HepG2 (cell line): ENCODE measurements around the gene CD151. TPM values are rescaled to one million over a fixed set of nuclear protein-coding genes. Genes with fewer than 3 reads are reported as not detected.
A peak's percentile ranks its signal among the peaks of the same experiment; 100 is the strongest.

Source experiments
- ATF7 ChIP-seq, 2 experiments: fragments of 450-650 bp in 1 of 2; sonication (generic) in 1 of 2; formaldehyde crosslinking in 1 of 2; IDR thresholded peaks; 2 replicates each; pipeline versions ENCODE4 v1.4.0 to v1.6.1; 2016 to 2020; ENCODE audit warnings: antibody characterized with exemption in 1 of 2, mild to moderate bottlenecking in 1 of 2, missing genetic modification reagents in 1 of 2
- FOXP1 ChIP-seq, 2 experiments: fragments of 450-650 bp in 1 of 2; IDR thresholded peaks; 2 replicates each; pipeline ENCODE4 v1.6.1; 2017 to 2018; ENCODE audit warnings: antibody characterized with exemption in 1 of 2
- JUND ChIP-seq: sonication (generic); formaldehyde crosslinking; IDR thresholded peaks from 2 replicates; pipeline ENCODE4 v1.8.0; 2022; ENCODE audit warnings: mild to moderate bottlenecking, missing genetic modification reagents
- KDM2A ChIP-seq: sonication (generic); formaldehyde crosslinking; IDR thresholded peaks from 2 replicates; pipeline ENCODE4 v1.4.0; 2020; ENCODE audit warnings: low read depth, missing genetic modification reagents, borderline replicate concordance
- NONO ChIP-seq, 2 experiments: fragments of 450-650 bp in 1 of 2; sonication (generic) in 1 of 2; formaldehyde crosslinking in 1 of 2; IDR thresholded peaks in 1 of 2; conservative IDR thresholded peaks in 1 of 2; 2 replicates each; pipeline versions ENCODE4 v1.6.1 to v1.8.0; 2017 to 2022; ENCODE audit warnings: mild to moderate bottlenecking in 1 of 2, missing genetic modification reagents in 1 of 2, moderate library complexity in 1 of 2
- PAF1 ChIP-seq: IDR thresholded peaks from 2 replicates; pipeline ENCODE4 v1.6.1; 2016; ENCODE audit warnings: missing genetic modification reagents, missing compliant biosample characterization
- TBX3 ChIP-seq: fragments of 450-650 bp; IDR thresholded peaks from 2 replicates; pipeline ENCODE4 v1.6.1; 2017; ENCODE audit warnings: antibody characterized with exemption, mild to moderate bottlenecking, inconsistent platforms, borderline replicate concordance
- ZNF569 ChIP-seq: sonication (generic); formaldehyde crosslinking; IDR thresholded peaks from 2 replicates; pipeline ENCODE4 v1.5.0; 2020; ENCODE audit warnings: mild to moderate bottlenecking, missing genetic modification reagents, moderate library complexity, borderline replicate concordance
- ZNF598 ChIP-seq: sonication (generic); formaldehyde crosslinking; IDR thresholded peaks from 2 replicates; pipeline ENCODE4 v1.5.1; 2020; ENCODE audit warnings: mild to moderate bottlenecking, missing genetic modification reagents, borderline replicate concordance
- ZNF879 ChIP-seq: sonication (generic); formaldehyde crosslinking; IDR thresholded peaks from 2 replicates; pipeline ENCODE4 v1.8.1; 2023; ENCODE audit warnings: missing genetic modification reagents
- ZZZ3 ChIP-seq: sonication (generic); formaldehyde crosslinking; IDR thresholded peaks from 2 replicates; pipeline ENCODE4 v1.4.0; 2020; ENCODE audit warnings: missing genetic modification reagents, mild to moderate bottlenecking, borderline replicate concordance
- polyA plus RNA-seq, 8 experiments: library from polyadenylated mRNA; depleted of rRNA in 3 of 8; stranded (reverse) in 7 of 8; unstranded in 1 of 8; fragments of >200 nt; fragmentation: Illumina TruSeq in 4 of 8; extraction: Trizol in 4 of 8; gene quantifications; 2 replicates each; pipeline versions ENCODE4 v1.2.1 to v1.2.3, GENCODE V29; 2011 to 2016; ENCODE audit warnings: low read depth in 4 of 8, missing spikeins in 1 of 8, mixed read lengths in 1 of 8; ENCODE audit not compliant: insufficient read depth in 1 of 8
- total RNA-seq, 5 experiments: library from RNA; depleted of rRNA; stranded (reverse); fragments of >200 nt; fragmentation: Illumina TruSeq; extraction: Trizol; gene quantifications; 2 replicates each; pipeline ENCODE4 v1.2.3, GENCODE V29; 2016; ENCODE audit warnings: low read depth in 1 of 5
- TF ChIP-seq, protein P1 (sequence below): IDR thresholded peaks from 2 replicates; pipeline ENCODE4 v1.6.1; 2016; ENCODE audit warnings: missing compliant biosample characterization, missing genetic modification reagents, borderline replicate concordance
- TF ChIP-seq, protein P2 (sequence below): sonication (generic); formaldehyde crosslinking; IDR thresholded peaks from 2 replicates; pipeline ENCODE4 v1.5.1; 2020; ENCODE audit warnings: mild to moderate bottlenecking, missing genetic modification reagents, moderate library complexity
- TF ChIP-seq, protein P3 (sequence below): sonication (generic); formaldehyde crosslinking; IDR thresholded peaks from 2 replicates; pipeline ENCODE4 v1.4.0; 2020; ENCODE audit warnings: missing genetic modification reagents

Gene CD151
- total and polyA plus RNA-seq, 2 of the 13 experiments (the other 11 are each of a cell fraction or from before 2014, with no cell fraction given), result 125 to 197 TPM

DNA sequence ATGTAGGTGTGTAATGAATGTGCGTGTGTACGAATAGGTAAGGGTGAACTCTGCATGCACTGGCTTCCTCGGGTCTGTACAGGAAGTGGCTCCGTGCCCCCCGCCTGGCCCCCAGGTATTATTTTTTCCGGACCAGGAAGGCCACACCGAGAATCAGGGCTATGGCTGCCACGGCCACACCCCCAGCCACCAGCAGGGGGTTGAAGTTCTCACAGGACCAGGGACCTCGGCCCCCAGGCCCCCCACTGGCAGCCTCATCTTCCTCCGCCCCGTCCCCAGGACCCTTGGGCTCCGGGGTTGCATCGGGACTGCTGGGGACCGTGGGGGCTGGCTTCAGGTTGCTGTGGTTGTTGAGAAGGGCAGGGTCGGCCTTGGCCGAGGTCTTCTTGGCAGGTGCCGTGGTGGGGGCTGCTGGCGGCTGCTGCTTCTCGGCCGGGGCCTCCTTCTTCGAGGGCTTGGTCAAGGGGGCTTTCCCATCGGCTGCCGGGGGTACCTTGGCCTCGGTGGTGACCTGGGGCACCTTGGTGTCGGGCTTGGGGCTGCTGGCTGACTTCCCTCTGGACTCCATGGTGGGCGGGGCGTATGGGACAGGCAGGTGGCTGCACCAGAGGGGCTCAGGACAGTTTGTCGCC is 44.6 kb upstream of the CD151 start (continued):
- TF ChIP-seq, protein P1, sequence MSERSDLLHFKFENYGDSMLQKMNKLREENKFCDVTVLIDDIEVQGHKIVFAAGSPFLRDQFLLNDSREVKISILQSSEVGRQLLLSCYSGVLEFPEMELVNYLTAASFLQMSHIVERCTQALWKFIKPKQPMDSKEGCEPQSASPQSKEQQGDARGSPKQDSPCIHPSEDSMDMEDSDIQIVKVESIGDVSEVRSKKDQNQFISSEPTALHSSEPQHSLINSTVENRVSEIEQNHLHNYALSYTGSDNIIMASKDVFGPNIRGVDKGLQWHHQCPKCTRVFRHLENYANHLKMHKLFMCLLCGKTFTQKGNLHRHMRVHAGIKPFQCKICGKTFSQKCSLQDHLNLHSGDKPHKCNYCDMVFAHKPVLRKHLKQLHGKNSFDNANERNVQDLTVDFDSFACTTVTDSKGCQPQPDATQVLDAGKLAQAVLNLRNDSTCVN, result no peak
- TF ChIP-seq ATF7 (IDR thresholded peaks at IDR 0.05), result no peak
- TF ChIP-seq ATF7 (CRISPR knock-in tag; IDR thresholded peaks at IDR 0.05), result no peak
- peak; percentile 34; the same call in 1 of the 2 replicates for TF ChIP-seq KDM2A (CRISPR knock-in tag)
- TF ChIP-seq ZNF598 (CRISPR knock-in tag), result 0 out of 2 replicates have a peak, but pooled peaks have one; percentile 24
- no peak for TF ChIP-seq NONO (IDR thresholded peaks at IDR 0.05)
- peak; percentile 28; the same call in 1 of the 2 replicates for TF ChIP-seq NONO (CRISPR knock-in tag; conservative IDR thresholded peaks at IDR 0.05)
- TF ChIP-seq ZNF879 (CRISPR knock-in tag), result no peak
- TF ChIP-seq JUND, result no peak
- no peak for TF ChIP-seq ZZZ3 (CRISPR knock-in tag)
- no peak for TF ChIP-seq FOXP1 (IDR thresholded peaks at IDR 0.05)
- no peak for TF ChIP-seq FOXP1 (CRISPR knock-in tag; IDR thresholded peaks at IDR 0.05)
- TF ChIP-seq, protein P2, sequence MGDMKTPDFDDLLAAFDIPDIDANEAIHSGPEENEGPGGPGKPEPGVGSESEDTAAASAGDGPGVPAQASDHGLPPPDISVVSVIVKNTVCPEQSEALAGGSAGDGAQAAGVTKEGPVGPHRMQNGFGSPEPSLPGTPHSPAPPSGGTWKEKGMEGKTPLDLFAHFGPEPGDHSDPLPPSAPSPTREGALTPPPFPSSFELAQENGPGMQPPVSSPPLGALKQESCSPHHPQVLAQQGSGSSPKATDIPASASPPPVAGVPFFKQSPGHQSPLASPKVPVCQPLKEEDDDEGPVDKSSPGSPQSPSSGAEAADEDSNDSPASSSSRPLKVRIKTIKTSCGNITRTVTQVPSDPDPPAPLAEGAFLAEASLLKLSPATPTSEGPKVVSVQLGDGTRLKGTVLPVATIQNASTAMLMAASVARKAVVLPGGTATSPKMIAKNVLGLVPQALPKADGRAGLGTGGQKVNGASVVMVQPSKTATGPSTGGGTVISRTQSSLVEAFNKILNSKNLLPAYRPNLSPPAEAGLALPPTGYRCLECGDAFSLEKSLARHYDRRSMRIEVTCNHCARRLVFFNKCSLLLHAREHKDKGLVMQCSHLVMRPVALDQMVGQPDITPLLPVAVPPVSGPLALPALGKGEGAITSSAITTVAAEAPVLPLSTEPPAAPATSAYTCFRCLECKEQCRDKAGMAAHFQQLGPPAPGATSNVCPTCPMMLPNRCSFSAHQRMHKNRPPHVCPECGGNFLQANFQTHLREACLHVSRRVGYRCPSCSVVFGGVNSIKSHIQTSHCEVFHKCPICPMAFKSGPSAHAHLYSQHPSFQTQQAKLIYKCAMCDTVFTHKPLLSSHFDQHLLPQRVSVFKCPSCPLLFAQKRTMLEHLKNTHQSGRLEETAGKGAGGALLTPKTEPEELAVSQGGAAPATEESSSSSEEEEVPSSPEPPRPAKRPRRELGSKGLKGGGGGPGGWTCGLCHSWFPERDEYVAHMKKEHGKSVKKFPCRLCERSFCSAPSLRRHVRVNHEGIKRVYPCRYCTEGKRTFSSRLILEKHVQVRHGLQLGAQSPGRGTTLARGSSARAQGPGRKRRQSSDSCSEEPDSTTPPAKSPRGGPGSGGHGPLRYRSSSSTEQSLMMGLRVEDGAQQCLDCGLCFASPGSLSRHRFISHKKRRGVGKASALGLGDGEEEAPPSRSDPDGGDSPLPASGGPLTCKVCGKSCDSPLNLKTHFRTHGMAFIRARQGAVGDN (CRISPR knock-in tag), result peak; percentile 41; the same call in 1 of the 2 replicates
- no peak for TF ChIP-seq TBX3
- TF ChIP-seq PAF1, result no peak
- TF ChIP-seq, protein P3, sequence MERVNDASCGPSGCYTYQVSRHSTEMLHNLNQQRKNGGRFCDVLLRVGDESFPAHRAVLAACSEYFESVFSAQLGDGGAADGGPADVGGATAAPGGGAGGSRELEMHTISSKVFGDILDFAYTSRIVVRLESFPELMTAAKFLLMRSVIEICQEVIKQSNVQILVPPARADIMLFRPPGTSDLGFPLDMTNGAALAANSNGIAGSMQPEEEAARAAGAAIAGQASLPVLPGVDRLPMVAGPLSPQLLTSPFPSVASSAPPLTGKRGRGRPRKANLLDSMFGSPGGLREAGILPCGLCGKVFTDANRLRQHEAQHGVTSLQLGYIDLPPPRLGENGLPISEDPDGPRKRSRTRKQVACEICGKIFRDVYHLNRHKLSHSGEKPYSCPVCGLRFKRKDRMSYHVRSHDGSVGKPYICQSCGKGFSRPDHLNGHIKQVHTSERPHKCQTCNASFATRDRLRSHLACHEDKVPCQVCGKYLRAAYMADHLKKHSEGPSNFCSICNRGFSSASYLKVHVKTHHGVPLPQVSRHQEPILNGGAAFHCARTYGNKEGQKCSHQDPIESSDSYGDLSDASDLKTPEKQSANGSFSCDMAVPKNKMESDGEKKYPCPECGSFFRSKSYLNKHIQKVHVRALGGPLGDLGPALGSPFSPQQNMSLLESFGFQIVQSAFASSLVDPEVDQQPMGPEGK (CRISPR knock-in tag), result peak; percentile 78
- TF ChIP-seq ZNF569 (CRISPR knock-in tag), result no peak
